GM12872 (cell line): ENCODE measurements around the gene MPI.

Experiments used
- TF ChIP-seq, protein P1 (sequence below): IDR thresholded peaks from 3 replicates; pipeline ENCODE4 v1.5.1; 2011; ENCODE audit warnings: low read depth, mild to moderate bottlenecking, low read length, moderate library complexity; ENCODE audit not compliant: insufficient read depth

MPI gene

DNA sequence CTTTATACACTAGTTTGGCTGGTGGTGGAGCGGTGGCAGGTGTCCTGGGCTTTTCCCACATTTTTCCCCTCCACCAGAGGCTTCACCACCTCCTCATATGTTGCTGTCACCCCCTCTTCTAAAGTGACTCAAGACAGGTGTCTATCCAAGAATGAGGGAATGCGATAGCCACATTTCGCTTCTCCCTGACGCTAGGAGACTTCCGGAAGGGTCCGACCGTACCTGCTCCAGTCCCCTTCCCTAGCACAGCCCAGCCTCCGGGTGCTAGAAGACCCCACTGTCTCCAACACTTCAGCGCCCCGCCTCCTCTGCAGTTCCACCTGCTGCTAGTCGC, 17.2 kb upstream of the MPI start:
- TF ChIP-seq, protein P1, sequence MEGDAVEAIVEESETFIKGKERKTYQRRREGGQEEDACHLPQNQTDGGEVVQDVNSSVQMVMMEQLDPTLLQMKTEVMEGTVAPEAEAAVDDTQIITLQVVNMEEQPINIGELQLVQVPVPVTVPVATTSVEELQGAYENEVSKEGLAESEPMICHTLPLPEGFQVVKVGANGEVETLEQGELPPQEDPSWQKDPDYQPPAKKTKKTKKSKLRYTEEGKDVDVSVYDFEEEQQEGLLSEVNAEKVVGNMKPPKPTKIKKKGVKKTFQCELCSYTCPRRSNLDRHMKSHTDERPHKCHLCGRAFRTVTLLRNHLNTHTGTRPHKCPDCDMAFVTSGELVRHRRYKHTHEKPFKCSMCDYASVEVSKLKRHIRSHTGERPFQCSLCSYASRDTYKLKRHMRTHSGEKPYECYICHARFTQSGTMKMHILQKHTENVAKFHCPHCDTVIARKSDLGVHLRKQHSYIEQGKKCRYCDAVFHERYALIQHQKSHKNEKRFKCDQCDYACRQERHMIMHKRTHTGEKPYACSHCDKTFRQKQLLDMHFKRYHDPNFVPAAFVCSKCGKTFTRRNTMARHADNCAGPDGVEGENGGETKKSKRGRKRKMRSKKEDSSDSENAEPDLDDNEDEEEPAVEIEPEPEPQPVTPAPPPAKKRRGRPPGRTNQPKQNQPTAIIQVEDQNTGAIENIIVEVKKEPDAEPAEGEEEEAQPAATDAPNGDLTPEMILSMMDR, result no peak

DNA sequence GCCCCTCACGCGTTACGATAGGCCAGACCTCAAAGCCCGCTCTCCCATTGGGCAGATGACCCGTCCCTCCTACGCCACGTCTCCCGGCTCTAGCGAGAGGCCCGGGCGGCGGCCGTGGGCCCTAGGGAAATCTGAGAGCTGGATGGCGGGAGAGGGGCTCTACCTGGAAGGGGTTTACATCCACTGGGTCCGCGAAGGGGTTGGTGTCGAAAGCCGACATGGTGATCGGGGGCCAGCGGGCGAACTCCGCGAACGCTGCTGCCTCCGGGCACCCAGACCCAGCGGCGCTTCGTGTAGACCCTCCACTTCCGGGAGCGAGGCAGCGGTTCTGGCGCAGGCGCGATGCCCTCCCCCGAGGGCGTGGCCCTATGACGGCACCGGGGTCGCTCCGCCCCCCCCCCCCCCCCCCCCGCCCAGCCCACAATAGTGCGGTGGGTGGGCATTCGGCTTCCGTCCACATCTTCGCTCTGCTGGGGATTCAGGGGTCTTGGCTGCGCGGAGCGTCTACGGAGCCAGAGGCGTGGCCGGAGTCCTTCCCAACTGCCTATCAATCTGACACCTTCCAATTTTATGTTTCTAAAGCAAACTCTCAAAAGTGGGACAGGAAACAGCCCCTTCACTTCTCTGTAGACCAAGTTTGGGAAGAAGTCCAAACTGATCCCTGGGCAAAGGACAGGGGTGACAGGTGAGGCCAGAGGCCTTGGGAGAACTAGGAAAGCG, 16.6 kb upstream of the MPI start, which contains the start of gene SCAMP2:
TSS of gene SCAMP2 (minus strand) at position 330 of the 720 bp plus-strand sequence. CDS start at position 220, 110 bp downstream.
- TF ChIP-seq, protein P1, result no peak

DNA sequence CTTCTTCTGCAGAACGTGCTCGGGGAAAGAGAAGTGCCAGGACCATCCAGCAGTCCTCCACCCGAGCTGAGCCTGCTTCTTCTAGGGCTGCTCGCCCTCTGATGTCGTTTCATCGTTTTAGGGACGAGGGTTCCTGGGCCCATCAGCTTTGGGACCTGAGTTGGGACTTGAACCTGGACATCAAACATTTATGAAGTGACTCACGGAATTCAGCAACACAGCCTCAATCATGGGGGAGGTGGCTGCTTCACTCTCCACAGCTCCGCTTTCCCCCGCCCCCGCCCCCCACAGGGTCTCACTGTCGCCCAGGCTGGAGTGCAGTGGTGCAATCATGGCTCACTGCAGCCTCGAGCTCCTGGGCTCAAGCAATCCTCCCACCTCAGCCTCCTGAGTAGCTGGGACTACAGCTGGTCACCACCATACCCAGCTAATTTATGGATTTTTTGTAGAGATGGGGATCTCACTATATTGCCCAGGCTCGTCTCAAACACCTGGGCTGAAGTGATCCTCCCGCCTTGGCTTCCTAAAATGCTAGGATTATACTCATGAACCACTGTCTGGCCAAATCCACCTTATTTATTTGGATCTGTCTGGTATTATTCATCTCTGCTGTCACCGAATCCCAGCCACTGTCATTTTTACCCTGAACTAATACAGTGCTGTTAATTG, 16.0 kb upstream of the MPI start:
- TF ChIP-seq, protein P1, result no peak

DNA sequence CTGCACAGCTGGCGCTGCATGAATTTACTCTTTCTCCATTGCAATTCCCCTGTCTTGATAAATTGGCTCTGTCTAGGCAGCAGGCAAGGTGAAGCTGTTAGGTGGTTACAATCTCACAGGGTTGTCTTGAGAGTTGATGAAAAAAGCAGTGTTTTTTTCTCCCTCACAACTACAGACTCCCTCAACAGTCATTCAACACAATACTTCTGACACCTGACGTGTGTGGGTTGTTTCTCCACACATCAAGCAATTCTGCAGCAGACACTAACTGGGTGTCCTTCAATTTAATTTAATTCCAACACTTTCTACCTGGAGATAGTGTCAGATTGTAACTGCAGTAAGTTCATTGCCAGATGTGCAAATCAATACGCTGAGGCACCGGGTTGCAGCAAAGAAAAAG, 11.6 kb upstream of the MPI start:
- TF ChIP-seq, protein P1, result no peak

DNA sequence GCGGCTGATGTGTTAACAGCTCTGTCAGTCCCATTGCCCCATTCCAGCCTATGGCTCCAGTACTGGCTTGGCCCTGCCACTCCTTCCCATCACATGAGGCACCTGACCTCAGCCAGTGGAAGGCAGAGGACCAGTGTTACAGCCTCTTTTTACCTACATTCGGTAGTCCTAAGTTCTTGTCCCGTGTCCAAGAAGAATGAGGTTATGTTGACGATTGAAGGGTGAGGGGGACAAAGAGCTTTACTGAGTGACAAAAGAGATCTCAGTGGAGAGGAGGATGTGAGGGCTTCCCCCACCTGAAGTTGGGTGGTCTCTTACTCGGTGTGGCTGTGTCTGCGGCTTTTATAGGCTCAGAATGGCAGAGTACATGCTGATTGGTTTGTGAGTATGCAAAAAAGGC, 7.3 kb upstream of the MPI start:
- TF ChIP-seq, protein P1, result no peak

DNA sequence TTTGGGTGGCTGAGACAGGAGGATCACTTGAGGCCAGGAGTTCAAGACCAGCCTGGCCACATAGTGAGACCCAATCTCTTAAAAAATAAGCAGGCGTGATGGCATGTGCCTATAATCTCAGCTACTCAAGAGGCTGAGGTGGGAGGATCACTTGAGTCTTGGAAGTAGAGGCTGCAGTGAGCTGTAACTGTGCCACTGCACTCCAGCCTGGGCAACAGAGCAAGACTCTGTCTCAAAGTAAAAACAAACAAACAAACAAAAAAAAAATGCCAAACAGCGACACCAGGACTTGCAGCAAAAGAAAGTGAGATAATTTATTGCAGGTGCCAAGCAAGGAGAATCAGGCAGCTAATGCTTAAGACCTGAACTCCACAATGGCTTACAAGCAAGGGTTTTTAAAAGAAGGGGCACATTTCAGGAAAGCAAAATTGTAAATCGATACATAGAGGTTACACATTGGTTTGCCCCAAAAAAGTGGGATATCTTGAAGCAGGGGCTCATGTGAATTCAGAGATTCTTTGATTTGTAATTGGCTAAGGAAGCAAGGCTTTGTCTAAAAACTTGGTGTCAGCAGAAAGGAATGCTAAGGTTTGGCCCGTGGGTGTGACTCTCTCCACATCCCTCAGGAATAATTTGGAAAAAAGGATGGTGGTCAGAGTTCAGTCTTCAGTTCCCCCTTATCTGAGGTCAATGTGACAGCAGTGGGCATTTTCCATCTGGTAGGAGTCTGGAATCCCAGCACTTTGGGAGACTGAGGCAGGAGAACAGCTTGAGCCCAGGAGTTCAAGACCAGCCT, 5.2 kb upstream of the MPI start:
- TF ChIP-seq, protein P1, result no peak

DNA sequence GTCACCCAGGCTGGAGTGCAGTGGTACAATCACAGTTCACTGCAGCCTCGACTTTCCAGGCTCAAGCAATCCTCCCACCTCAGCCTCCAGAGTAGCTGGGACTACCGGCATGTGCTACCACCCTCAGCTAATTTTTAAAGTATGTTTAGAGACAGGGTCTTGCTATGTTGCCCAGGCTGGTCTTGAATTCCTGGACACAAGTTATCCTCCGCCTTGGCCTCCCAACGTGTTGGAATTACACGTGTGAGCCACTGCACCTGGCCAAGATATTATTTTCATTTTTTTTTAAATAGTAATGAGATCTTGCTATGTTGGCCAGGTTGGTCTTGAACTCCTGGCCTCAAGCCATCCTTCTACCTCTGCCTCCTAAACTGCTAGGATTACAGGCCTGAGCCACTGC, 4.4 kb upstream of the MPI start:
- TF ChIP-seq, protein P1, result no peak
